Adrenal gland (tissue), 5 donors: ENCODE data around the gene NCR2.

Experiments
- POLR2A ChIP-seq, 2 donors: fragments of 450-650 bp; IDR thresholded peaks; one replicate each; pipeline ENCODE4 v1.6.1; 2017; ENCODE audit warnings: antibody characterized with exemption in 2 of 2, mild to moderate bottlenecking in 2 of 2, moderate library complexity in 1 of 2
- TF ChIP-seq, protein P1 (sequence below), 6 experiments: fragments of 450-650 bp in 4 of 6; fragments of 200-600 bp in 2 of 6; sonication (generic) in 1 of 6; IDR thresholded peaks; 1 replicate in 5 of 6; 2 replicates in 1 of 6; pipeline versions ENCODE4 v1.5.1 to v1.8.0; 2016 to 2021; ENCODE audit warnings: antibody characterized with exemption in 6 of 6, mild to moderate bottlenecking in 2 of 6, moderate library complexity in 1 of 6
- donor health status: DM: no; HTN: no; CAD: no.

- TF ChIP-seq, protein P1, sequence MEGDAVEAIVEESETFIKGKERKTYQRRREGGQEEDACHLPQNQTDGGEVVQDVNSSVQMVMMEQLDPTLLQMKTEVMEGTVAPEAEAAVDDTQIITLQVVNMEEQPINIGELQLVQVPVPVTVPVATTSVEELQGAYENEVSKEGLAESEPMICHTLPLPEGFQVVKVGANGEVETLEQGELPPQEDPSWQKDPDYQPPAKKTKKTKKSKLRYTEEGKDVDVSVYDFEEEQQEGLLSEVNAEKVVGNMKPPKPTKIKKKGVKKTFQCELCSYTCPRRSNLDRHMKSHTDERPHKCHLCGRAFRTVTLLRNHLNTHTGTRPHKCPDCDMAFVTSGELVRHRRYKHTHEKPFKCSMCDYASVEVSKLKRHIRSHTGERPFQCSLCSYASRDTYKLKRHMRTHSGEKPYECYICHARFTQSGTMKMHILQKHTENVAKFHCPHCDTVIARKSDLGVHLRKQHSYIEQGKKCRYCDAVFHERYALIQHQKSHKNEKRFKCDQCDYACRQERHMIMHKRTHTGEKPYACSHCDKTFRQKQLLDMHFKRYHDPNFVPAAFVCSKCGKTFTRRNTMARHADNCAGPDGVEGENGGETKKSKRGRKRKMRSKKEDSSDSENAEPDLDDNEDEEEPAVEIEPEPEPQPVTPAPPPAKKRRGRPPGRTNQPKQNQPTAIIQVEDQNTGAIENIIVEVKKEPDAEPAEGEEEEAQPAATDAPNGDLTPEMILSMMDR (IDR thresholded peaks at IDR 0.05): no peak
- no peak for TF ChIP-seq POLR2A (IDR thresholded peaks at IDR 0.05)
These were observed at the start of gene NCR2 for GRCh38 chr6:41335296-41335695.
